Upper lobe of right lung (tissue), 1 donor: Measurements from ENCODE around the gene TEAD1. TPM values are rescaled to one million over a fixed set of nuclear protein-coding genes. Genes with fewer than 3 reads are reported as not detected.

Experiments used
- ATAC-seq: fragments of 200-7000 bp; cut with Tn5 transposase; one replicate; pipeline ENCODE4 v1.9.1; 2020; ENCODE audit warnings: mild to moderate bottlenecking, moderate library complexity
- DNase-seq: peaks from one replicate; pipeline ENCODE4 v3.0.0-alpha.2; 2020
- H3K27ac ChIP-seq: fragments of 200-600 bp; one replicate; pipeline ENCODE4 v1.8.0; 2022
- H3K27me3 ChIP-seq: fragments of 200-600 bp; one replicate; pipeline ENCODE4 v1.8.0; 2022; ENCODE audit warnings: mild to moderate bottlenecking
- H3K36me3 ChIP-seq: fragments of 200-600 bp; one replicate; pipeline ENCODE4 v1.8.0; 2022
- H3K4me1 ChIP-seq: fragments of 200-600 bp; one replicate; pipeline ENCODE4 v1.8.0; 2022
- H3K4me3 ChIP-seq: fragments of 200-600 bp; one replicate; pipeline ENCODE4 v1.8.0; 2022; ENCODE audit warnings: mild to moderate bottlenecking
- H3K9me3 ChIP-seq: fragments of 200-600 bp; one replicate; pipeline ENCODE4 v1.8.0; 2022
- CTCF ChIP-seq: fragments of 200-600 bp; IDR thresholded peaks from one replicate; pipeline ENCODE4 v1.8.0; 2022; ENCODE audit warnings: antibody characterized with exemption
- intact Hi-C: fragments of 100-400 bp; cut with DNase I; formaldehyde crosslinking; loops from one replicate; pipeline ENCODE4 v1.11.0; 2022
- total RNA-seq: library from RNA; stranded (reverse); fragmentation: NEBNext Ultra II Directional; extraction: Animal tissue kit (Norgen Biotek cat#: 25700); gene quantifications from one replicate; pipeline ENCODE4 v1.2.1, GENCODE V29; 2021
- donor health status: DM: no; HTN: yes; CAD: no; lungs with severe emphysema.

TEAD1 gene
- total RNA-seq, 1 donor from 2014 or later = 72.3 TPM

- H3K27me3 ChIP-seq = no peaks in the 10 kb centered on the region
- no peak overlapping the region for H3K4me3 ChIP-seq
- DNase-seq (no peak), ATAC-seq (no peak)
- H3K9me3 ChIP-seq = no peaks in the 10 kb centered on the region
- no peak for TF ChIP-seq CTCF
- no peak overlapping the region for H3K27ac ChIP-seq
- H3K36me3 ChIP-seq = no peaks in the 10 kb centered on the region
- H3K4me1 ChIP-seq = no peaks in the 10 kb centered on the region
- intact Hi-C loops = no loop called here
Measured at GRCh38 chr11:12865863-12866595, 191.8 kb downstream of the TEAD1 start.

- no peaks in the 10 kb centered on the region for H3K4me1 ChIP-seq
- no peak for ATAC-seq
Measured at GRCh38 chr11:12867531-12867930, 193.3 kb downstream of the TEAD1 start.

DNA sequence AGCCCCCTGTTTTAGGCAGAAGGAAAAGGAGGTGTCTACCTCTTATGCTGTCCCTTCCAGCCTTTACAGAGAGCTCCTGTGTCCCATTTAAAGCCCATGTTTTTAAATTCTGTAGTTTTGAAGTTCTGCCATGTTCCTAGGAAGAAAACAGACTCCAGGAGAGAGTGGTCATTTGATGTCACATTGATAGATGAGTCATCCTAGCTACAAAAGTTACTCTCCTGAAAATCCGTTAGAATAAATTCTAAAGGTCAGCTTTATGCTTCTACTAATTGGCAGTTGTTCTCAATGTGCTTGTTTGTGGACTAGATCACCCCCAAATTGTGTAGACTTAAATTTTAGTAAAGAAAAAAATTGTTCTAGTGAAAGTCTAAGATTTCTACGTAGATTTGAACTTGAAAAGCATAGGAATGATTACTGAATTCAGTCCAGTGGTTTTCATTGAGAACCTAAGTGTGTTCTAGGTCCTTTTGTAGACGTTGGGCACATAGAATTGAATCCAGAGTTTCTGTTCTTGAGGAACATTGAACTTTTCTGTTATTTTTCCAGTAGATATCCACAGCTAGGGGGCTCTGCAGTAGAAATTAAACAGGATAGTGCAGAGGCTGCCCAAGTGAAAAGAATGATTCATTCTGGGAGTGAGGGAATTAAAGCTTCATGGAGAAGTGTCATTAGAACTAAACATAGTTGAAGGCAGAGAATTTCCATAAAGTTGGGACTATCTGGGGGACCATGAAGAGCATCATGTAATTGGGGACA is 194.3 kb downstream of the TEAD1 start:
- Histone ChIP-seq H3K4me1 (no peaks in the 10 kb centered on the region), H3K27me3 (no peaks in the 10 kb centered on the region), H3K36me3 (no peaks in the 10 kb centered on the region), H3K27ac (no peak overlapping the region), H3K4me3 (no peak overlapping the region), H3K9me3 (no peaks in the 10 kb centered on the region)
- DNase-seq (no peak), ATAC-seq (no peak)
- intact Hi-C loops = no loop called here
- no peak for TF ChIP-seq CTCF

More at GRCh38 chr11:12867531-12867930, 193.3 kb downstream of the TEAD1 start:
- H3K27ac ChIP-seq = no peak overlapping the region
- no peak overlapping the region for H3K4me3 ChIP-seq
- no peaks in the 10 kb centered on the region for H3K27me3 ChIP-seq
- H3K9me3 ChIP-seq = no peaks in the 10 kb centered on the region
- no peak for TF ChIP-seq CTCF
- intact Hi-C loops = no loop called here
- H3K36me3 ChIP-seq = no peaks in the 10 kb centered on the region
- DNase-seq = no peak

GRCh38 chr11:12871241-12871640 is 197.0 kb downstream of the TEAD1 start:
- no peak for ATAC-seq
- intact Hi-C loops = no loop called here
- DNase-seq = no peak
- no peaks in the 10 kb centered on the region for H3K36me3 ChIP-seq
- H3K9me3 ChIP-seq = no peaks in the 10 kb centered on the region
- H3K27ac ChIP-seq = no peak overlapping the region
- no peak for TF ChIP-seq CTCF
- no peaks in the 10 kb centered on the region for H3K4me1 ChIP-seq
- no peak overlapping the region for H3K4me3 ChIP-seq
- no peaks in the 10 kb centered on the region for H3K27me3 ChIP-seq

DNA sequence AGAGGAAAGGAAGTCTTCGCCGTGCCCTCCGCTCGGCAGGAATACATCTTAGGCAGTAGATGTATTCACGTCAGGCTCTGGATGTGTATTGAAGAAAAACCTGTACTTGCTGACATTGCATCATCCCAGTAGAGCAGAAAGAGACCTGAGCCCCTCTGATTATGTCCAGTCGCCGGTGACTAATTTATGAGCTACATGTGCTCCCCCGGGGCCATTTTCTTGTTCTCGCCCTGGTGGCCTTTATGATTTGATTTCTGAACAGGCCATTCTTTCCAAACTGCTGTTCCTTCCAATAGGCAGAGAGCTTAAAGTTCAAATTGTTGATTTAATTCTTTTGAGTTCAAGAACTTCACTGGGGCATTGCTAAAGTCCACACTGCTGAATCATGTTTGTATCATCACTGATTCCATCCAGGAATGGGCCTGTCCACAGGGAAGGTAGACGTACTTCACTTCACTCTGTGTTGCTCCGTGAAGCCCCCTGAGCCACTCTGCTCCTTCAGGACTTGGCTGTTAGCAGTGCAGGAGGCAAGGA is 197.6 kb downstream of the TEAD1 start:
- ATAC-seq (no peak), DNase-seq (no peak)
- intact Hi-C loops = no loop called here
- Histone ChIP-seq H3K27me3 (no peaks in the 10 kb centered on the region), H3K9me3 (no peaks in the 10 kb centered on the region), H3K27ac (no peak overlapping the region), H3K36me3 (no peaks in the 10 kb centered on the region), H3K4me1 (no peaks in the 10 kb centered on the region), H3K4me3 (no peak overlapping the region)
- TF ChIP-seq CTCF = no peak
